Measurements from ENCODE around the gene TMEM196.

DNA sequence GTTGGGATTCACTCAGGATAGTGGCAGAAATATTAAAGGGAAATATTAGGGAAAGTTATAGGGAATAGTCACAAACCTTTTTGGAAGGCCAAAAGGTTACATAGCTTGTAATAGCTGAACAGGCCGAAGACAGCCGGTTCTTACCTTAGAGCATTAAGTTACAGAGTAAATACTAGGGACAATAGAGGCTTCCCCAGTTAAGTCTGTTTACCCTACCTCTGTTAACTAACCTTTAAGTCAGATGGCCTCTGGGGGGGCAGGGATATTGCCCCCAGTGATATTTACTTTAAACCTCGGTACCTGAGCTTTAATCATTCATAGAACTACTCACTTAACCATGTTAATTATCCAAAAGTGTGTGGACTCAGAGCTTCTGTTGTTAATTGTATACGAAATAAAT lies 71.9 kb downstream of the TMEM196 start:
- TF ChIP-seq, protein P1, sequence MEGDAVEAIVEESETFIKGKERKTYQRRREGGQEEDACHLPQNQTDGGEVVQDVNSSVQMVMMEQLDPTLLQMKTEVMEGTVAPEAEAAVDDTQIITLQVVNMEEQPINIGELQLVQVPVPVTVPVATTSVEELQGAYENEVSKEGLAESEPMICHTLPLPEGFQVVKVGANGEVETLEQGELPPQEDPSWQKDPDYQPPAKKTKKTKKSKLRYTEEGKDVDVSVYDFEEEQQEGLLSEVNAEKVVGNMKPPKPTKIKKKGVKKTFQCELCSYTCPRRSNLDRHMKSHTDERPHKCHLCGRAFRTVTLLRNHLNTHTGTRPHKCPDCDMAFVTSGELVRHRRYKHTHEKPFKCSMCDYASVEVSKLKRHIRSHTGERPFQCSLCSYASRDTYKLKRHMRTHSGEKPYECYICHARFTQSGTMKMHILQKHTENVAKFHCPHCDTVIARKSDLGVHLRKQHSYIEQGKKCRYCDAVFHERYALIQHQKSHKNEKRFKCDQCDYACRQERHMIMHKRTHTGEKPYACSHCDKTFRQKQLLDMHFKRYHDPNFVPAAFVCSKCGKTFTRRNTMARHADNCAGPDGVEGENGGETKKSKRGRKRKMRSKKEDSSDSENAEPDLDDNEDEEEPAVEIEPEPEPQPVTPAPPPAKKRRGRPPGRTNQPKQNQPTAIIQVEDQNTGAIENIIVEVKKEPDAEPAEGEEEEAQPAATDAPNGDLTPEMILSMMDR (conservative IDR thresholded peaks at IDR 0.05 in 1 of 2, IDR thresholded peaks at IDR 0.05 in 1 of 2; ENCODE audit: extremely low read depth in 1 of 2, insufficient read depth in 1 of 2, low read depth in 1 of 2, low read length in 2 of 2): no peak
- no peak for TF ChIP-seq EZH2 (IDR thresholded peaks at IDR 0.05; ENCODE audit: borderline replicate concordance, low read length)
